Measurements from ENCODE around the gene AP3S2.

DNA sequence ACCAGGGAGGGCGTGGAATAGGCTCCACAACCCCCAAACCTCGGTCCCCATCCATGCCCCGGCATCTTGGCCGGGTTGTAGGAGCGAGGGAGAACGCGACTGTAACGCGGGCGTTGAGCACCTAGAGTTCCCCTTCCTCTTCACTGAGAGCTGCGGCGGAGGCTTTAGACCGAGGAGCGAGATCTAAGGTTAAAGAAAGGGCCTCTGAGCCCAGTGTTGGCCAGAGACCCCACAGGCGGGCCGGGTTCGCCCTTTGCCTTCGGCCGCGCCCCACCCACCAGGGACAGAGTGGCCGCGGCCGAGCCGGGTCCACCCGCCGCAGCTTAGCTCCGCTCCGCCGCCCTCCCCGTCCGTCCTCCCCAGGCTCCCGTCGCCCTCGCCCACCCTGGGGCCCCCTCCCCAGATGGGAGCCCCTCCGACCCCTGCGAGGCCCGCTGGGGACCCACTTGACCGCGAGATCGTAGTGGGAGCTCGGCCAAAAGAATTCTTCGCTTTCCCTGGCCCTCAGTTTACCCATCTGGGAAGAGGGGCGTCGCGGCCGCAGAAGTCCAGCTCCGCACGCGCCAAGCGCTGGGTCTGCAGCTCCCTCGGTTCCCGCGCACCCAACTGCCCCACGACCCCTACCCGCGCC is 79.6 kb downstream of the AP3S2 start:
- TF ChIP-seq CTCF (IDR thresholded peaks at IDR 0.05) (no peak), POLR2A (IDR thresholded peaks at IDR 0.05) (no peak), POLR2AphosphoS5 (IDR thresholded peaks at IDR 0.05) (no peak), EP300 (IDR thresholded peaks at IDR 0.05) (no peak)
